Aorta (tissue), 5 donors: ENCODE data around the gene PRR15L. TPM values are rescaled to one million over a fixed set of nuclear protein-coding genes. Genes with fewer than 3 reads are reported as not detected.

Source experiments
- ATAC-seq: fragments of 200-7000 bp; cut with Tn5 transposase; one replicate; pipeline ENCODE4 v1.9.1; 2022; ENCODE audit warnings: moderate library complexity; ENCODE audit not compliant: low FRiP score
- DNase-seq, 2 donors: peaks; one replicate each; pipeline ENCODE4 v3.0.0-alpha.2; 2020
- H3K27ac ChIP-seq, 2 donors: one replicate each; pipeline ENCODE4 v1.5.1; 2013; ENCODE audit warnings: low read length in 2 of 2, mild to moderate bottlenecking in 2 of 2, moderate library complexity in 2 of 2, control low read depth in 1 of 2, inconsistent platforms in 1 of 2, low read depth in 1 of 2
- H3K27me3 ChIP-seq, 2 donors: one replicate each; pipeline ENCODE4 v1.6.1; 2013; ENCODE audit warnings: control low read depth in 1 of 2, low read length in 1 of 2, mild to moderate bottlenecking in 1 of 2, moderate library complexity in 1 of 2; ENCODE audit not compliant: insufficient read depth in 2 of 2, control insufficient read depth in 1 of 2
- H3K36me3 ChIP-seq, 2 donors: one replicate each; pipeline ENCODE4 v1.6.1; 2013; ENCODE audit warnings: control low read depth in 1 of 2, low read length in 1 of 2, mild to moderate bottlenecking in 1 of 2; ENCODE audit not compliant: insufficient read depth in 2 of 2, control insufficient read depth in 1 of 2
- H3K4me1 ChIP-seq, 2 donors: one replicate each; pipeline ENCODE4 v1.6.1; 2013; ENCODE audit warnings: low read length in 2 of 2, control low read depth in 1 of 2, mild to moderate bottlenecking in 1 of 2, moderate library complexity in 1 of 2; ENCODE audit not compliant: insufficient read depth in 2 of 2, control insufficient read depth in 1 of 2
- H3K4me3 ChIP-seq, 2 donors: one replicate each; pipeline ENCODE4 v1.5.1; 2013; ENCODE audit warnings: low read length in 2 of 2, control low read depth in 1 of 2, mild to moderate bottlenecking in 1 of 2
- H3K9me3 ChIP-seq: one replicate; pipeline ENCODE4 v1.6.1; 2013; ENCODE audit warnings: mild to moderate bottlenecking, low read length; ENCODE audit not compliant: control insufficient read depth
- whole genome bisulfite sequencing, 2 donors: extraction: QIAGEN DNeasy Blood & Tissue Kit; methylation state at CpG; one replicate each; pipeline ENCODE4 v1.1.7; 2013; 5-methylcytosine and 5-hydroxymethylcytosine counted together
- intact Hi-C, 2 donors: fragments of 100-400 bp; cut with DNase I; formaldehyde crosslinking; loops; one replicate each; pipeline versions ENCODE4 v1.14.2 to v1.15.0; 2022
- polyA plus RNA-seq, 2 donors: library from polyadenylated mRNA; stranded (reverse); fragments of 200-250 nt; gene quantifications; one replicate each; pipeline ENCODE4 v1.2.3, GENCODE V29; 2013
- total RNA-seq, 2 donors: library from RNA; stranded (reverse); fragmentation: NEBNext Ultra II Directional; extraction: Animal tissue kit (Norgen Biotek cat#: 25700); gene quantifications; one replicate each; pipeline ENCODE4 v1.2.1, GENCODE V29; 2021
- donor health status: healthy with polysubstance abuse.
- donor health status: Bipolar disorder and iron deficiency.
- donor health status: DM: no; HTN: no; CAD: no.
- donor health status: DM: no; HTN: no; CAD: no.
- donor health status: DM: yes; HTN: yes; CAD: no.

Gene PRR15L
- total and polyA plus RNA-seq, 4 donors, result 0.87 to 43.5 TPM; not detected in 2

GRCh38 chr17:47946929-47947397 is 10.7 kb downstream of the PRR15L start:
- DNase-seq, result peak; percentile 80 to 86
- WGBS, 2 donors, result 25% methylated on average over 2 of the region's 2 CpGs
- Histone ChIP-seq H3K4me3 (no peak overlapping the region), H3K27ac (no peak overlapping the region), H3K27me3 (no peaks in the 10 kb centered on the region), H3K9me3 (no peaks in the 10 kb centered on the region), H3K4me1 (no peaks in the 10 kb centered on the region), H3K36me3 (no peaks in the 10 kb centered on the region)
- intact Hi-C loops, result loop anchor here (2.0 kb wide), 2 partner anchors 24 to 106 kb away; partner anchors contain the start of genes CDK5RAP3 (in 1 of the 2) and SCRN2 (in 1 of the 2)
- peak; percentile 75 for ATAC-seq

GRCh38 chr17:47946516-47946915 is 11.2 kb downstream of the PRR15L start:
- intact Hi-C loops, result loop anchor here (2.0 kb wide), 2 partner anchors 24 to 106 kb away; partner anchors contain the start of genes CDK5RAP3 (in 1 of the 2) and SCRN2 (in 1 of the 2)
- no peaks in the 10 kb centered on the region for H3K4me1 ChIP-seq
- H3K27me3 ChIP-seq, result no peaks in the 10 kb centered on the region
- H3K27ac ChIP-seq, result no peak overlapping the region
- ATAC-seq, result no peak
- no peak overlapping the region for H3K4me3 ChIP-seq
- DNase-seq, result no peak
- no peaks in the 10 kb centered on the region for H3K9me3 ChIP-seq
- no peaks in the 10 kb centered on the region for H3K36me3 ChIP-seq
- 85 to 87% methylated on average over 6 of the region's 6 CpGs for WGBS, 2 donors

- intact Hi-C loops, result loop anchor here (2.0 kb wide), 2 partner anchors 25 to 105 kb away; partner anchors contain the start of genes CDK5RAP3 (in 1 of the 2) and SCRN2 (in 1 of the 2)
- Histone ChIP-seq H3K27me3 (no peaks in the 10 kb centered on the region), H3K4me3 (no peak overlapping the region), H3K27ac (no peak overlapping the region), H3K4me1 (no peaks in the 10 kb centered on the region), H3K9me3 (no peaks in the 10 kb centered on the region), H3K36me3 (no peaks in the 10 kb centered on the region)
- ATAC-seq, result no peak
- no peak for DNase-seq
- WGBS, 2 donors, result 33 to 37% methylated on average over 10 of the region's 10 CpGs
These were observed 11.9 kb downstream of the PRR15L start for GRCh38 chr17:47945529-47946508.

- no peak for DNase-seq
- no peaks in the 10 kb centered on the region for H3K4me1 ChIP-seq
These were observed 12.6 kb downstream of the PRR15L start for GRCh38 chr17:47945080-47945479.

GRCh38 chr17:47942568-47942967 is 15.1 kb downstream of the PRR15L start:
- no peaks in the 10 kb centered on the region for H3K9me3 ChIP-seq
- peak overlapping the region in 1 of 2 donors; percentile 71 for H3K4me3 ChIP-seq
- intact Hi-C loops, result loop anchor here in 1 of 2 donors (5.0 kb wide), 1 partner anchor 45 kb away; the partner anchor contains the start of gene SP2
- H3K27me3 ChIP-seq, result no peaks in the 10 kb centered on the region
- ATAC-seq, result no peak
- DNase-seq, result no peak
- H3K36me3 ChIP-seq, result no peaks in the 10 kb centered on the region
- no peak overlapping the region for H3K27ac ChIP-seq
- no peaks in the 10 kb centered on the region for H3K4me1 ChIP-seq
- WGBS, 2 donors, result 72% methylated on average over 6 of the region's 6 CpGs

More at GRCh38 chr17:47945080-47945479, 12.6 kb downstream of the PRR15L start:
- no peaks in the 10 kb centered on the region for H3K9me3 ChIP-seq
- H3K27me3 ChIP-seq, result no peaks in the 10 kb centered on the region
- 34 to 35% methylated on average over 8 of the region's 8 CpGs for WGBS, 2 donors
- H3K27ac ChIP-seq, result peak overlapping the region in 1 of 2 donors; percentile 10
- intact Hi-C loops, result no loop called here
- H3K36me3 ChIP-seq, result no peaks in the 10 kb centered on the region
- H3K4me3 ChIP-seq, result no peak overlapping the region
- ATAC-seq, result no peak

- DNase-seq, result peak in 1 of 2 donors; percentile 22
- Histone ChIP-seq H3K9me3 (no peaks in the 10 kb centered on the region), H3K27ac (peak overlapping the region in 1 of 2 donors; percentile 5), H3K27me3 (no peaks in the 10 kb centered on the region), H3K36me3 (no peaks in the 10 kb centered on the region), H3K4me1 (no peaks in the 10 kb centered on the region), H3K4me3 (peak overlapping the region; percentile 71 to 82)
- ATAC-seq, result no peak
- WGBS, 2 donors, result 4 to 6% methylated on average over 5 of the region's 5 CpGs
- intact Hi-C loops, result loop anchor here in 1 of 2 donors (5.0 kb wide), 1 partner anchor 45 kb away; the partner anchor contains the start of gene SP2
These were observed 15.6 kb downstream of the PRR15L start for GRCh38 chr17:47942096-47942510.

GRCh38 chr17:47941246-47942095 is 16.2 kb downstream of the PRR15L start, which contains the start of gene PNPO:
Gene PNPO, plus strand, starts transcription at chr17:47941571. Its CDS starts 105 bp downstream, at chr17:47941676.
- 0 to 1% methylated on average over 49 to 50 of the region's 50 CpGs for WGBS, 2 donors
- ATAC-seq, result peak; percentile 95

GRCh38 chr17:47937941-47938340 is 19.7 kb downstream of the PRR15L start:
- H3K9me3 ChIP-seq, result no peaks in the 10 kb centered on the region
- no peak for ATAC-seq
- no peak overlapping the region for H3K4me3 ChIP-seq
- no peak overlapping the region for H3K27ac ChIP-seq
- DNase-seq, result no peak
- intact Hi-C loops, result no loop called here
- no peaks in the 10 kb centered on the region for H3K4me1 ChIP-seq
- WGBS, 2 donors, result 89 to 91% methylated on average over 5 of the region's 5 CpGs
- no peaks in the 10 kb centered on the region for H3K36me3 ChIP-seq
- no peaks in the 10 kb centered on the region for H3K27me3 ChIP-seq

More at GRCh38 chr17:47941246-47942095, 16.2 kb downstream of the PRR15L start, which contains the start of gene PNPO:
- Histone ChIP-seq H3K4me1 (no peaks in the 10 kb centered on the region), H3K36me3 (no peaks in the 10 kb centered on the region), H3K4me3 (peak within 1 kb of the TSS; percentile 71 to 82), H3K9me3 (no peaks in the 10 kb centered on the region), H3K27me3 (no peaks in the 10 kb centered on the region), H3K27ac (peak within 1 kb of the TSS; percentile 5 to 7)
- intact Hi-C loops, result loop anchor here (1.0 to 5.0 kb wide), 3 partner anchors 36 to 45 kb away; partner anchors contain the start of gene SP2 (in 2 of the 2)
- peak; percentile 96 for DNase-seq
